WTC11 (cell line): ENCODE data around the gene UBE3A. TPM values are rescaled to one million over a fixed set of nuclear protein-coding genes. Genes with fewer than 3 reads are reported as not detected.

Experiments
- ATAC-seq: fragments of 200-7000 bp; cut with Tn5 transposase; 2 replicates; pipeline ENCODE4 v1.10.0; 2021; ENCODE audit warnings: mild to moderate bottlenecking, moderate library complexity
- CTCF ChIA-PET: fragments of 300-600 bp; sonication (Branson Sonifier 250); formaldehyde crosslinking; loops from one replicate; lab custom pipeline; 2021; ENCODE audit warnings: antibody characterized with exemption; lab: Charles Lee
- POLR2A ChIA-PET: fragments of 350-600 bp; sonication (Branson Sonifier 250); formaldehyde crosslinking; loops from one replicate; lab custom pipeline; 2021; ENCODE audit warnings: antibody characterized with exemption; lab: Charles Lee
- DNase-seq: peaks from one replicate; pipeline ENCODE4 v3.0.0; 2021; ENCODE audit warnings: low spot score
- H3K27ac Mint-ChIP-seq: 2 replicates; pipeline ENCODE4 v1.8.0; 2021; ENCODE audit warnings: mixed read lengths
- H3K27me3 Mint-ChIP-seq: 2 replicates; pipeline ENCODE4 v1.8.0; 2021; ENCODE audit warnings: low read depth, mild to moderate bottlenecking, moderate library complexity, mixed read lengths
- H3K36me3 Mint-ChIP-seq: 2 replicates; pipeline ENCODE4 v1.8.0; 2021; ENCODE audit warnings: mixed read lengths
- H3K4me1 Mint-ChIP-seq: 2 replicates; pipeline ENCODE4 v1.8.0; 2022; ENCODE audit warnings: mixed read lengths
- H3K4me3 Mint-ChIP-seq: 2 replicates; pipeline ENCODE4 v1.8.0; 2021; ENCODE audit warnings: mild to moderate bottlenecking, moderate library complexity, mixed read lengths
- H3K9me3 Mint-ChIP-seq: 2 replicates; pipeline ENCODE4 v1.8.0; 2021; ENCODE audit warnings: mixed read lengths
- CREM ChIP-seq: sonication (generic); formaldehyde crosslinking; IDR thresholded peaks from 2 replicates; pipeline ENCODE4 v1.8.1; 2022; ENCODE audit warnings: mild to moderate bottlenecking, missing genetic modification reagents, moderate library complexity
- E2F4 ChIP-seq: sonication (generic); formaldehyde crosslinking; IDR thresholded peaks from 2 replicates; pipeline ENCODE4 v1.8.1; 2022; ENCODE audit warnings: low read depth, mild to moderate bottlenecking, moderate library complexity, missing genetic modification reagents, borderline replicate concordance
- EMX1 ChIP-seq: fragments of 250-450 bp; sonication (Bioruptor Pico); IDR thresholded peaks from 2 replicates; pipeline ENCODE4 v1.8.0; 2021; ENCODE audit warnings: mild to moderate bottlenecking
- HMGXB4 ChIP-seq: sonication (generic); formaldehyde crosslinking; IDR thresholded peaks from 2 replicates; pipeline ENCODE4 v1.8.1; 2023; ENCODE audit warnings: mild to moderate bottlenecking, moderate library complexity, missing genetic modification reagents
- KAT7 ChIP-seq: sonication (generic); formaldehyde crosslinking; IDR thresholded peaks from 2 replicates; pipeline ENCODE4 v1.8.1; 2023; ENCODE audit warnings: missing genetic modification reagents, mild to moderate bottlenecking, borderline replicate concordance
- SMAD4 ChIP-seq: sonication (generic); formaldehyde crosslinking; IDR thresholded peaks from 2 replicates; pipeline ENCODE4 v1.8.0; 2022; ENCODE audit warnings: mild to moderate bottlenecking, missing genetic modification reagents
- ZBTB43 ChIP-seq: sonication (generic); formaldehyde crosslinking; IDR thresholded peaks from 2 replicates; pipeline ENCODE4 v1.8.1; 2023; ENCODE audit warnings: mild to moderate bottlenecking, missing genetic modification reagents
- ZMAT4 ChIP-seq: fragments of 250-450 bp; sonication (Bioruptor Pico); IDR thresholded peaks from 2 replicates; pipeline ENCODE4 v1.9.0; 2021; ENCODE audit warnings: mild to moderate bottlenecking
- total RNA-seq: library from RNA; stranded (reverse); gene quantifications from 3 replicates; pipeline ENCODE4 v1.2.3, GENCODE V29; 2021
- TF ChIP-seq, protein P1 (sequence below): sonication (generic); formaldehyde crosslinking; IDR thresholded peaks from 2 replicates; pipeline ENCODE4 v1.8.0; 2023; ENCODE audit warnings: mild to moderate bottlenecking, missing genetic modification reagents
- TF ChIP-seq, protein P2 (sequence below): sonication (generic); formaldehyde crosslinking; IDR thresholded peaks from 2 replicates; pipeline ENCODE4 v1.8.0; 2022; ENCODE audit warnings: mild to moderate bottlenecking, missing genetic modification reagents
- TF ChIP-seq, protein P3 (sequence below): sonication (generic); formaldehyde crosslinking; IDR thresholded peaks from 2 replicates; pipeline ENCODE4 v1.8.0; 2023; ENCODE audit warnings: missing genetic modification reagents, mild to moderate bottlenecking, borderline replicate concordance
- TF ChIP-seq, protein P4 (sequence below): sonication (generic); formaldehyde crosslinking; IDR thresholded peaks from 2 replicates; pipeline ENCODE4 v1.8.1; 2023; ENCODE audit warnings: mild to moderate bottlenecking, missing genetic modification reagents, borderline replicate concordance

Gene UBE3A
- total RNA-seq, 1 experiment from 2014 or later: 120 TPM

- CTCF ChIA-PET: interaction anchor here (1.0 to 1.2 kb wide), 2 partner anchors 96 to 97 kb away, joined by 3 read pairs; no protein-coding TSS in a partner anchor
- H3K27me3 Mint-ChIP-seq: no peaks in the 10 kb centered on the region
- 0 out of 2 replicates have a peak, but pooled peaks cover 5% of the 10 kb centered on the region for H3K36me3 Mint-ChIP-seq
- H3K9me3 Mint-ChIP-seq: no peaks in the 10 kb centered on the region
- H3K4me3 Mint-ChIP-seq: peak overlapping the region; percentile 86
- H3K27ac Mint-ChIP-seq: peak overlapping the region; percentile 94
- no peak for DNase-seq
- TF ChIP-seq, protein P1, sequence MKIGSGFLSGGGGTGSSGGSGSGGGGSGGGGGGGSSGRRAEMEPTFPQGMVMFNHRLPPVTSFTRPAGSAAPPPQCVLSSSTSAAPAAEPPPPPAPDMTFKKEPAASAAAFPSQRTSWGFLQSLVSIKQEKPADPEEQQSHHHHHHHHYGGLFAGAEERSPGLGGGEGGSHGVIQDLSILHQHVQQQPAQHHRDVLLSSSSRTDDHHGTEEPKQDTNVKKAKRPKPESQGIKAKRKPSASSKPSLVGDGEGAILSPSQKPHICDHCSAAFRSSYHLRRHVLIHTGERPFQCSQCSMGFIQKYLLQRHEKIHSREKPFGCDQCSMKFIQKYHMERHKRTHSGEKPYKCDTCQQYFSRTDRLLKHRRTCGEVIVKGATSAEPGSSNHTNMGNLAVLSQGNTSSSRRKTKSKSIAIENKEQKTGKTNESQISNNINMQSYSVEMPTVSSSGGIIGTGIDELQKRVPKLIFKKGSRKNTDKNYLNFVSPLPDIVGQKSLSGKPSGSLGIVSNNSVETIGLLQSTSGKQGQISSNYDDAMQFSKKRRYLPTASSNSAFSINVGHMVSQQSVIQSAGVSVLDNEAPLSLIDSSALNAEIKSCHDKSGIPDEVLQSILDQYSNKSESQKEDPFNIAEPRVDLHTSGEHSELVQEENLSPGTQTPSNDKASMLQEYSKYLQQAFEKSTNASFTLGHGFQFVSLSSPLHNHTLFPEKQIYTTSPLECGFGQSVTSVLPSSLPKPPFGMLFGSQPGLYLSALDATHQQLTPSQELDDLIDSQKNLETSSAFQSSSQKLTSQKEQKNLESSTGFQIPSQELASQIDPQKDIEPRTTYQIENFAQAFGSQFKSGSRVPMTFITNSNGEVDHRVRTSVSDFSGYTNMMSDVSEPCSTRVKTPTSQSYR (CRISPR knock-in tag): no peak
- TF ChIP-seq EMX1 (0 out of 2 replicates have a peak, but pooled peaks have one; percentile 0), SMAD4 (CRISPR knock-in tag) (no peak), ZMAT4 (no peak)
- POLR2A ChIA-PET: interaction anchor here (0.6 to 0.7 kb wide), 4 partner anchors 76 to 217 kb away, joined by 3 read pairs; no protein-coding TSS in a partner anchor
- peaks cover 22% of the 10 kb centered on the region for H3K4me1 Mint-ChIP-seq
- peak; percentile 2; the same call in 1 of the 2 replicates for ATAC-seq
Measured at GRCh38 chr15:25439369-25439836, 579 bp upstream of the UBE3A start.

GRCh38 chr15:25437777-25438600 is 835 bp downstream of the UBE3A start:
- peak; percentile 43 for ATAC-seq
- H3K27me3 Mint-ChIP-seq: no peaks in the 10 kb centered on the region
- H3K36me3 Mint-ChIP-seq: 0 out of 2 replicates have a peak, but pooled peaks cover 5% of the 10 kb centered on the region
- TF ChIP-seq ZBTB43 (CRISPR knock-in tag) (0 out of 2 replicates have a peak, but pooled peaks have one; percentile 21), E2F4 (CRISPR knock-in tag) (no peak), KAT7 (CRISPR knock-in tag) (no peak), CREM (0 out of 2 replicates have a peak, but pooled peaks have one; percentile 14), HMGXB4 (peak; percentile 93; the same call in 1 of the 2 replicates)
- TF ChIP-seq, protein P2, sequence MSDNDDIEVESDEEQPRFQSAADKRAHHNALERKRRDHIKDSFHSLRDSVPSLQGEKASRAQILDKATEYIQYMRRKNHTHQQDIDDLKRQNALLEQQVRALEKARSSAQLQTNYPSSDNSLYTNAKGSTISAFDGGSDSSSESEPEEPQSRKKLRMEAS (CRISPR knock-in tag): peak; percentile 72; the same call in 1 of the 2 replicates
- TF ChIP-seq, protein P3, sequence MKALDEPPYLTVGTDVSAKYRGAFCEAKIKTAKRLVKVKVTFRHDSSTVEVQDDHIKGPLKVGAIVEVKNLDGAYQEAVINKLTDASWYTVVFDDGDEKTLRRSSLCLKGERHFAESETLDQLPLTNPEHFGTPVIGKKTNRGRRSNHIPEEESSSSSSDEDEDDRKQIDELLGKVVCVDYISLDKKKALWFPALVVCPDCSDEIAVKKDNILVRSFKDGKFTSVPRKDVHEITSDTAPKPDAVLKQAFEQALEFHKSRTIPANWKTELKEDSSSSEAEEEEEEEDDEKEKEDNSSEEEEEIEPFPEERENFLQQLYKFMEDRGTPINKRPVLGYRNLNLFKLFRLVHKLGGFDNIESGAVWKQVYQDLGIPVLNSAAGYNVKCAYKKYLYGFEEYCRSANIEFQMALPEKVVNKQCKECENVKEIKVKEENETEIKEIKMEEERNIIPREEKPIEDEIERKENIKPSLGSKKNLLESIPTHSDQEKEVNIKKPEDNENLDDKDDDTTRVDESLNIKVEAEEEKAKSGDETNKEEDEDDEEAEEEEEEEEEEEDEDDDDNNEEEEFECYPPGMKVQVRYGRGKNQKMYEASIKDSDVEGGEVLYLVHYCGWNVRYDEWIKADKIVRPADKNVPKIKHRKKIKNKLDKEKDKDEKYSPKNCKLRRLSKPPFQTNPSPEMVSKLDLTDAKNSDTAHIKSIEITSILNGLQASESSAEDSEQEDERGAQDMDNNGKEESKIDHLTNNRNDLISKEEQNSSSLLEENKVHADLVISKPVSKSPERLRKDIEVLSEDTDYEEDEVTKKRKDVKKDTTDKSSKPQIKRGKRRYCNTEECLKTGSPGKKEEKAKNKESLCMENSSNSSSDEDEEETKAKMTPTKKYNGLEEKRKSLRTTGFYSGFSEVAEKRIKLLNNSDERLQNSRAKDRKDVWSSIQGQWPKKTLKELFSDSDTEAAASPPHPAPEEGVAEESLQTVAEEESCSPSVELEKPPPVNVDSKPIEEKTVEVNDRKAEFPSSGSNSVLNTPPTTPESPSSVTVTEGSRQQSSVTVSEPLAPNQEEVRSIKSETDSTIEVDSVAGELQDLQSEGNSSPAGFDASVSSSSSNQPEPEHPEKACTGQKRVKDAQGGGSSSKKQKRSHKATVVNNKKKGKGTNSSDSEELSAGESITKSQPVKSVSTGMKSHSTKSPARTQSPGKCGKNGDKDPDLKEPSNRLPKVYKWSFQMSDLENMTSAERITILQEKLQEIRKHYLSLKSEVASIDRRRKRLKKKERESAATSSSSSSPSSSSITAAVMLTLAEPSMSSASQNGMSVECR (CRISPR knock-in tag): 0 out of 2 replicates have a peak, but pooled peaks have one; percentile 51
- TF ChIP-seq, protein P4, sequence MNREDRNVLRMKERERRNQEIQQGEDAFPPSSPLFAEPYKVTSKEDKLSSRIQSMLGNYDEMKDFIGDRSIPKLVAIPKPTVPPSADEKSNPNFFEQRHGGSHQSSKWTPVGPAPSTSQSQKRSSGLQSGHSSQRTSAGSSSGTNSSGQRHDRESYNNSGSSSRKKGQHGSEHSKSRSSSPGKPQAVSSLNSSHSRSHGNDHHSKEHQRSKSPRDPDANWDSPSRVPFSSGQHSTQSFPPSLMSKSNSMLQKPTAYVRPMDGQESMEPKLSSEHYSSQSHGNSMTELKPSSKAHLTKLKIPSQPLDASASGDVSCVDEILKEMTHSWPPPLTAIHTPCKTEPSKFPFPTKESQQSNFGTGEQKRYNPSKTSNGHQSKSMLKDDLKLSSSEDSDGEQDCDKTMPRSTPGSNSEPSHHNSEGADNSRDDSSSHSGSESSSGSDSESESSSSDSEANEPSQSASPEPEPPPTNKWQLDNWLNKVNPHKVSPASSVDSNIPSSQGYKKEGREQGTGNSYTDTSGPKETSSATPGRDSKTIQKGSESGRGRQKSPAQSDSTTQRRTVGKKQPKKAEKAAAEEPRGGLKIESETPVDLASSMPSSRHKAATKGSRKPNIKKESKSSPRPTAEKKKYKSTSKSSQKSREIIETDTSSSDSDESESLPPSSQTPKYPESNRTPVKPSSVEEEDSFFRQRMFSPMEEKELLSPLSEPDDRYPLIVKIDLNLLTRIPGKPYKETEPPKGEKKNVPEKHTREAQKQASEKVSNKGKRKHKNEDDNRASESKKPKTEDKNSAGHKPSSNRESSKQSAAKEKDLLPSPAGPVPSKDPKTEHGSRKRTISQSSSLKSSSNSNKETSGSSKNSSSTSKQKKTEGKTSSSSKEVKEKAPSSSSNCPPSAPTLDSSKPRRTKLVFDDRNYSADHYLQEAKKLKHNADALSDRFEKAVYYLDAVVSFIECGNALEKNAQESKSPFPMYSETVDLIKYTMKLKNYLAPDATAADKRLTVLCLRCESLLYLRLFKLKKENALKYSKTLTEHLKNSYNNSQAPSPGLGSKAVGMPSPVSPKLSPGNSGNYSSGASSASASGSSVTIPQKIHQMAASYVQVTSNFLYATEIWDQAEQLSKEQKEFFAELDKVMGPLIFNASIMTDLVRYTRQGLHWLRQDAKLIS (CRISPR knock-in tag): no peak
- H3K27ac Mint-ChIP-seq: no peak overlapping the region
- no peaks in the 10 kb centered on the region for H3K9me3 Mint-ChIP-seq
- DNase-seq: peak; percentile 70
- POLR2A ChIA-PET: no interaction called here
- peaks cover 30% of the 10 kb centered on the region for H3K4me1 Mint-ChIP-seq
- peak overlapping the region; percentile 86 for H3K4me3 Mint-ChIP-seq
- CTCF ChIA-PET: interaction anchor here (1.2 kb wide), 1 partner anchor 96 kb away, joined by 3 read pairs; no protein-coding TSS in a partner anchor
